Measurements from ENCODE around the gene KCP. TPM values are rescaled to one million over a fixed set of nuclear protein-coding genes. Genes with fewer than 3 reads are reported as not detected.
A peak's percentile ranks its signal among the peaks of the same experiment; 100 is the strongest.

The KCP gene
- total RNA-seq, 1 experiment from 2014 or later: 2.7 TPM

DNA sequence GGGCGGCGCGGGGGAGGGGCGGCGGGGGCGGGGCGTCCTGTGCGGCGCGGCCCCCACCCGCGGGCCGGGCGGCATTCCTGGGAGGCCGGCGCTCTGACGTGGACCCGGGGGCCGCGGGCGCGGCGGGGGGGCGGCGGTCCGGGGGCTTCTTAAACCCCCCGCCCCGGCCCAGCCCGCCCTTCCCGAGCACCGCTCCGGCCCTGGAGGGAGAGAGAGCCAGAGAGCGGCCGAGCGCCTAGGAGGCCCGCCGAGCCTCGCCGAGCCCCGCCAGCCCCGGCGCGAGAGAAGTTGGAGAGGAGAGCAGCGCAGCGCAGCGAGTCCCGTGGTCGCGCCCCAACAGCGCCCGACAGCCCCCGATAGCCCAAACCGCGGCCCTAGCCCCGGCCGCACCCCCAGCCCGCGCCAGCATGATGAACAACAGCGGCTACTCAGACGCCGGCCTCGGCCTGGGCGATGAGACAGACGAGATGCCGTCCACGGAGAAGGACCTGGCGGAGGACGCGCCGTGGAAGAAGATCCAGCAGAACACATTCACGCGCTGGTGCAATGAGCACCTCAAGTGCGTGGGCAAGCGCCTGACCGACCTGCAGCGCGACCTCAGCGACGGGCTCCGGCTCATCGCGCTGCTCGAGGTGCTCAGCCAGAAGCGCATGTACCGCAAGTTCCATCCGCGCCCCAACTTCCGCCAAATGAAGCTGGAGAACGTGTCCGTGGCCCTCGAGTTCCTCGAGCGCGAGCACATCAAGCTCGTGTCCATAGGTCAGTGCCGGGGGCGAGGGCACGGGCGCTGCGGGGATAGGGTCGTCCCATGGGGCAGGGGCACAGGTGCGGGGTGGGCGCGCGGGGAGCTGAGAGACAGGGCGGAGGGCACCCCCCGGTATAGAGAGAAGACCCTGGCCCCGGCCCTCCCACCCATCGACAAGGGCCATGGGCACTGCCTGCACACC, 80.0 kb downstream of the KCP start, which contains the start of gene FLNC (continued):
- no peak for TF ChIP-seq KAT7 (CRISPR knock-in tag; IDR thresholded peaks at IDR 0.05; ENCODE audit: borderline replicate concordance)
- TF ChIP-seq FOXP1 (CRISPR knock-in tag; IDR thresholded peaks at IDR 0.05; ENCODE audit: borderline replicate concordance): peak; percentile 91
- TF ChIP-seq CREB1 (CRISPR knock-in tag; IDR thresholded peaks at IDR 0.05): peak; percentile 87; the same call in 1 of the 2 replicates
- TF ChIP-seq TEAD1 (CRISPR knock-in tag; IDR thresholded peaks at IDR 0.05): peak; percentile 96
- peak; percentile 78; the same call in 1 of the 2 replicates for TF ChIP-seq TEAD4 (CRISPR knock-in tag; IDR thresholded peaks at IDR 0.05)
- TF ChIP-seq, protein P1, sequence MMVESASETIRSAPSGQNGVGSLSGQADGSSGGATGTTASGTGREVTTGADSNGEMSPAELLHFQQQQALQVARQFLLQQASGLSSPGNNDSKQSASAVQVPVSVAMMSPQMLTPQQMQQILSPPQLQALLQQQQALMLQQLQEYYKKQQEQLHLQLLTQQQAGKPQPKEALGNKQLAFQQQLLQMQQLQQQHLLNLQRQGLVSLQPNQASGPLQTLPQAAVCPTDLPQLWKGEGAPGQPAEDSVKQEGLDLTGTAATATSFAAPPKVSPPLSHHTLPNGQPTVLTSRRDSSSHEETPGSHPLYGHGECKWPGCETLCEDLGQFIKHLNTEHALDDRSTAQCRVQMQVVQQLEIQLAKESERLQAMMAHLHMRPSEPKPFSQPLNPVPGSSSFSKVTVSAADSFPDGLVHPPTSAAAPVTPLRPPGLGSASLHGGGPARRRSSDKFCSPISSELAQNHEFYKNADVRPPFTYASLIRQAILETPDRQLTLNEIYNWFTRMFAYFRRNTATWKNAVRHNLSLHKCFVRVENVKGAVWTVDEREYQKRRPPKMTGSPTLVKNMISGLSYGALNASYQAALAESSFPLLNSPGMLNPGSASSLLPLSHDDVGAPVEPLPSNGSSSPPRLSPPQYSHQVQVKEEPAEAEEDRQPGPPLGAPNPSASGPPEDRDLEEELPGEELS (CRISPR knock-in tag; IDR thresholded peaks at IDR 0.05): peak; percentile 99
- TF ChIP-seq CREM (CRISPR knock-in tag; IDR thresholded peaks at IDR 0.05): 0 out of 2 replicates have a peak, but pooled peaks have one; percentile 60

DNA sequence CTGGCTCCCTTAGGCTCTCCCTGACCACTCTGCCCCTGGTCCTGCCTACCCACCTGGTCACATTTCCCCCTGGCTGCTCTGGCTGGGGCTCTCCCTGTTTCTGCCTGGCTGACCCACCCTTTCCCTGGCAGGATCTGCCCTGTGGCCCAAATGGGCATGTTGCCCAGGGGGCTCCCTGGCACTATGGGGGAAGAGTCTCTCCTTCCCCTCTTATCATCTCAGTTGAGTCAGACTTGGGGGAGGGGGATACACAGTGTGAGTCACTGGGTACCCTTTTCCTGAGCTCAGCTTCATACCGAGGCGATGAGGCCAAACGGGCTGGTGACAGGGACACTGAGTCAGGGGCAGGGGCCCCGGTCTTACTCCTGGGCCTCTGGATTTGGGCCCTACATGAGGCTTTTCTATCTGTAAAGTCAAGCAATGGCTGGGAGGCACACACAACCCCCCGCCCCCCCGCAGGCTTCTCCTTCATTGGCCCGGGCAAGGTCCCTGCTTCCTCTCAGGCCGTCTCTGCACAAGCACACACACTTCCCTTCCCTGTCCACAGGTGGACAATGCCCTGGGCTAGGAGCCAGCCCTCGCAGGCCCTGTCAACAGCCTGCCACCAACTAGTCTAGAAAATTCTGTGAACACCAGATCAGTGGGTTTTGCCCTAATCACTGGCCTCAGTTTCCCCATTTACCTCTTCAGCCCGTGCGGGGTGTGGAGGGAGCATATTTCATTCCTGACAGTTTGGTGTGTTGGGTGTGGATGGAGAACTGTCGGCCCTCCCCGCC, 80.9 kb downstream of the KCP start:
- DNase-seq (ENCODE audit: low spot score) (no peak), ATAC-seq (no peak)
- Mint-ChIP-seq H3K27ac (no peak overlapping the region), H3K36me3 (no peaks in the 10 kb centered on the region), H3K4me3 (peak overlapping the region; percentile 64), H3K4me1 (peaks cover 38% of the 10 kb centered on the region), H3K9me3 (no peaks in the 10 kb centered on the region), H3K27me3 (ENCODE audit: low read depth) (peaks cover 32% of the 10 kb centered on the region)
- ChIA-PET CTCF (interaction anchor here (1.0 to 2.6 kb wide), 4 partner anchors 12 to 51 kb away, joined by 3 to 9 read pairs (median 4); no protein-coding TSS in a partner anchor), POLR2A (interaction anchor here (0.7 kb wide), 1 partner anchor 91 kb away, joined by 6 read pairs; no protein-coding TSS in a partner anchor)
- no peak for TF ChIP-seq ZBTB21 (CRISPR knock-in tag; IDR thresholded peaks at IDR 0.05; ENCODE audit: borderline replicate concordance)
- TF ChIP-seq SMAD3 (CRISPR knock-in tag; IDR thresholded peaks at IDR 0.05; ENCODE audit: borderline replicate concordance): no peak
- TF ChIP-seq, protein P2, sequence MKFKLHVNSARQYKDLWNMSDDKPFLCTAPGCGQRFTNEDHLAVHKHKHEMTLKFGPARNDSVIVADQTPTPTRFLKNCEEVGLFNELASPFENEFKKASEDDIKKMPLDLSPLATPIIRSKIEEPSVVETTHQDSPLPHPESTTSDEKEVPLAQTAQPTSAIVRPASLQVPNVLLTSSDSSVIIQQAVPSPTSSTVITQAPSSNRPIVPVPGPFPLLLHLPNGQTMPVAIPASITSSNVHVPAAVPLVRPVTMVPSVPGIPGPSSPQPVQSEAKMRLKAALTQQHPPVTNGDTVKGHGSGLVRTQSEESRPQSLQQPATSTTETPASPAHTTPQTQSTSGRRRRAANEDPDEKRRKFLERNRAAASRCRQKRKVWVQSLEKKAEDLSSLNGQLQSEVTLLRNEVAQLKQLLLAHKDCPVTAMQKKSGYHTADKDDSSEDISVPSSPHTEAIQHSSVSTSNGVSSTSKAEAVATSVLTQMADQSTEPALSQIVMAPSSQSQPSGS (CRISPR knock-in tag; IDR thresholded peaks at IDR 0.05; ENCODE audit: borderline replicate concordance, low read depth): no peak
- no peak for TF ChIP-seq TCF7 (CRISPR knock-in tag; IDR thresholded peaks at IDR 0.05; ENCODE audit: low read depth)
- TF ChIP-seq ZNF263 (CRISPR knock-in tag; IDR thresholded peaks at IDR 0.05; ENCODE audit: low read depth): no peak
- no peak for TF ChIP-seq PRRX2 (CRISPR knock-in tag; IDR thresholded peaks at IDR 0.05)
- TF ChIP-seq OVOL2 (CRISPR knock-in tag; IDR thresholded peaks at IDR 0.05; ENCODE audit: borderline replicate concordance): no peak
- no peak for TF ChIP-seq ZNF121 (CRISPR knock-in tag; IDR thresholded peaks at IDR 0.05)
- TF ChIP-seq KAT7 (CRISPR knock-in tag; IDR thresholded peaks at IDR 0.05; ENCODE audit: borderline replicate concordance): no peak
- TF ChIP-seq, protein P3, sequence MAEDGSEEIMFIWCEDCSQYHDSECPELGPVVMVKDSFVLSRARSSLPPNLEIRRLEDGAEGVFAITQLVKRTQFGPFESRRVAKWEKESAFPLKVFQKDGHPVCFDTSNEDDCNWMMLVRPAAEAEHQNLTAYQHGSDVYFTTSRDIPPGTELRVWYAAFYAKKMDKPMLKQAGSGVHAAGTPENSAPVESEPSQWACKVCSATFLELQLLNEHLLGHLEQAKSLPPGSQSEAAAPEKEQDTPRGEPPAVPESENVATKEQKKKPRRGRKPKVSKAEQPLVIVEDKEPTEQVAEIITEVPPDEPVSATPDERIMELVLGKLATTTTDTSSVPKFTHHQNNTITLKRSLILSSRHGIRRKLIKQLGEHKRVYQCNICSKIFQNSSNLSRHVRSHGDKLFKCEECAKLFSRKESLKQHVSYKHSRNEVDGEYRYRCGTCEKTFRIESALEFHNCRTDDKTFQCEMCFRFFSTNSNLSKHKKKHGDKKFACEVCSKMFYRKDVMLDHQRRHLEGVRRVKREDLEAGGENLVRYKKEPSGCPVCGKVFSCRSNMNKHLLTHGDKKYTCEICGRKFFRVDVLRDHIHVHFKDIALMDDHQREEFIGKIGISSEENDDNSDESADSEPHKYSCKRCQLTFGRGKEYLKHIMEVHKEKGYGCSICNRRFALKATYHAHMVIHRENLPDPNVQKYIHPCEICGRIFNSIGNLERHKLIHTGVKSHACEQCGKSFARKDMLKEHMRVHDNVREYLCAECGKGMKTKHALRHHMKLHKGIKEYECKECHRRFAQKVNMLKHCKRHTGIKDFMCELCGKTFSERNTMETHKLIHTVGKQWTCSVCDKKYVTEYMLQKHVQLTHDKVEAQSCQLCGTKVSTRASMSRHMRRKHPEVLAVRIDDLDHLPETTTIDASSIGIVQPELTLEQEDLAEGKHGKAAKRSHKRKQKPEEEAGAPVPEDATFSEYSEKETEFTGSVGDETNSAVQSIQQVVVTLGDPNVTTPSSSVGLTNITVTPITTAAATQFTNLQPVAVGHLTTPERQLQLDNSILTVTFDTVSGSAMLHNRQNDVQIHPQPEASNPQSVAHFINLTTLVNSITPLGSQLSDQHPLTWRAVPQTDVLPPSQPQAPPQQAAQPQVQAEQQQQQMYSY (CRISPR knock-in tag; IDR thresholded peaks at IDR 0.05): no peak
- no peak for TF ChIP-seq GABPB1 (CRISPR knock-in tag; IDR thresholded peaks at IDR 0.05)
- TF ChIP-seq, protein P4, sequence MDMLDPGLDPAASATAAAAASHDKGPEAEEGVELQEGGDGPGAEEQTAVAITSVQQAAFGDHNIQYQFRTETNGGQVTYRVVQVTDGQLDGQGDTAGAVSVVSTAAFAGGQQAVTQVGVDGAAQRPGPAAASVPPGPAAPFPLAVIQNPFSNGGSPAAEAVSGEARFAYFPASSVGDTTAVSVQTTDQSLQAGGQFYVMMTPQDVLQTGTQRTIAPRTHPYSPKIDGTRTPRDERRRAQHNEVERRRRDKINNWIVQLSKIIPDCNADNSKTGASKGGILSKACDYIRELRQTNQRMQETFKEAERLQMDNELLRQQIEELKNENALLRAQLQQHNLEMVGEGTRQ (CRISPR knock-in tag; IDR thresholded peaks at IDR 0.05): no peak
- no peak for TF ChIP-seq RELA (CRISPR knock-in tag; IDR thresholded peaks at IDR 0.05; ENCODE audit: borderline replicate concordance)
- TF ChIP-seq, protein P5, sequence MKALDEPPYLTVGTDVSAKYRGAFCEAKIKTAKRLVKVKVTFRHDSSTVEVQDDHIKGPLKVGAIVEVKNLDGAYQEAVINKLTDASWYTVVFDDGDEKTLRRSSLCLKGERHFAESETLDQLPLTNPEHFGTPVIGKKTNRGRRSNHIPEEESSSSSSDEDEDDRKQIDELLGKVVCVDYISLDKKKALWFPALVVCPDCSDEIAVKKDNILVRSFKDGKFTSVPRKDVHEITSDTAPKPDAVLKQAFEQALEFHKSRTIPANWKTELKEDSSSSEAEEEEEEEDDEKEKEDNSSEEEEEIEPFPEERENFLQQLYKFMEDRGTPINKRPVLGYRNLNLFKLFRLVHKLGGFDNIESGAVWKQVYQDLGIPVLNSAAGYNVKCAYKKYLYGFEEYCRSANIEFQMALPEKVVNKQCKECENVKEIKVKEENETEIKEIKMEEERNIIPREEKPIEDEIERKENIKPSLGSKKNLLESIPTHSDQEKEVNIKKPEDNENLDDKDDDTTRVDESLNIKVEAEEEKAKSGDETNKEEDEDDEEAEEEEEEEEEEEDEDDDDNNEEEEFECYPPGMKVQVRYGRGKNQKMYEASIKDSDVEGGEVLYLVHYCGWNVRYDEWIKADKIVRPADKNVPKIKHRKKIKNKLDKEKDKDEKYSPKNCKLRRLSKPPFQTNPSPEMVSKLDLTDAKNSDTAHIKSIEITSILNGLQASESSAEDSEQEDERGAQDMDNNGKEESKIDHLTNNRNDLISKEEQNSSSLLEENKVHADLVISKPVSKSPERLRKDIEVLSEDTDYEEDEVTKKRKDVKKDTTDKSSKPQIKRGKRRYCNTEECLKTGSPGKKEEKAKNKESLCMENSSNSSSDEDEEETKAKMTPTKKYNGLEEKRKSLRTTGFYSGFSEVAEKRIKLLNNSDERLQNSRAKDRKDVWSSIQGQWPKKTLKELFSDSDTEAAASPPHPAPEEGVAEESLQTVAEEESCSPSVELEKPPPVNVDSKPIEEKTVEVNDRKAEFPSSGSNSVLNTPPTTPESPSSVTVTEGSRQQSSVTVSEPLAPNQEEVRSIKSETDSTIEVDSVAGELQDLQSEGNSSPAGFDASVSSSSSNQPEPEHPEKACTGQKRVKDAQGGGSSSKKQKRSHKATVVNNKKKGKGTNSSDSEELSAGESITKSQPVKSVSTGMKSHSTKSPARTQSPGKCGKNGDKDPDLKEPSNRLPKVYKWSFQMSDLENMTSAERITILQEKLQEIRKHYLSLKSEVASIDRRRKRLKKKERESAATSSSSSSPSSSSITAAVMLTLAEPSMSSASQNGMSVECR (CRISPR knock-in tag; IDR thresholded peaks at IDR 0.05; ENCODE audit: borderline replicate concordance): no peak
